ENCODE results near the gene TMEM175. TPM values are rescaled to one million over a fixed set of nuclear protein-coding genes. Genes with fewer than 3 reads are reported as not detected.

TMEM175 gene
- total RNA-seq, 3 donors from 2014 or later: 26.2 to 32.2 (median 28.2) TPM

DNA sequence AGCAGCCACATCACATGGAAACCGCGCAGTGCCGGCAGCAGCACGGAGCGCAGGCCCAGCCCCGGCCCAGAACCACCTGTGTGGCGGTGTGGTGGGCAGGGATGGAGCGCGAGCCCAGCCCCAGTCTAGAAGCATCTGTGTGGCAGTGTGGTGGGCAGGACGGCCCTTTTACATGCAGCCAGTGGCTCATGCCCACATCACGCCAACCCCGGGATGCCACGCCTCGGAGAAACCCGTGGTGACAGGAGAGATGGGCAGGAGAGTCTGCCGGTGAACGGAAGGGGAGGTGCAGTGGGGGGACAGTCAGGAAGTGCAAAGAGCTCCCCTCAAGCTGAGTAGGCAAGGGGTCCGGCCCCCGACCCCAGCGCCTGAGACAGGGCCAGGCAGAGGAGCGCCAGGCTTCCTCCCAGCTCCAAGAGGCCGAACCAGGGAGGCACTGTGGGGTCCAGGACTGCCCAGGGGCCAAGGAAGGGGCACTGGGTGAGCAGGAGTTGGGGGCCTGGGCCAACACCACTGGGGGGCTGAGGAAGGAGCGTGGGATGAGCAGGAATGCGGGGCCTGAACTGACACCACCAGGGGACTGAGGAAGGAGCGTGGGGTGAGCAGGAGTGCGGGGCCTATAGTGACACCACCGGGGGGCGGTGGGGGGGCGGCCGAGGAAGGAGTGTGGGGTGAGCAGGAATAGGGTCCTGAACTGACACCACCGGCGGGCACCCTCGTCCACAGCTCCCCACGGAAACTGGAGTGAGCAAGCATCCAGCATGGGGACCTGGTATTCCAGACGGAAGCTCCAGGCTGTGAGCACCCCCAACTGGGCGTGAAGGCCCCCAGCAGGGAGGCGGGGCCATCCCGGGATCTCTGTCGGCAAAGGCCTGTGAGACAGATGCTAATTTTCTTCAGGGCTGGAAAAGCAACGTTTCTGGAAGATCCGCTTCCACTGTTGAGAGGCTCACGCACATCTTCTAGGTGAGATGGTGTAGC is 28.9 kb upstream of the TMEM175 start:
- no peak overlapping the region for H3K4me3 ChIP-seq
- no peaks in the 10 kb centered on the region for H3K9me3 ChIP-seq
- no peak overlapping the region for H3K27ac ChIP-seq
- no peaks in the 10 kb centered on the region for H3K36me3 ChIP-seq
- no peaks in the 10 kb centered on the region for H3K4me1 ChIP-seq
- no peak for TF ChIP-seq CTCF (IDR thresholded peaks at IDR 0.05)
- no peak for TF ChIP-seq POLR2AphosphoS5 (IDR thresholded peaks at IDR 0.05)
- no peak for TF ChIP-seq POLR2A (IDR thresholded peaks at IDR 0.05)
- DNase-seq (ENCODE audit: low spot score in 2 of 2): no peak
- H3K27me3 ChIP-seq: no peaks in the 10 kb centered on the region
- intact Hi-C loops (cut with DNase I; ENCODE audit: low total_unique reads): no loop called here

GRCh38 chr4:905485-906338 is 26.5 kb upstream of the TMEM175 start:
- no peak overlapping the region for H3K4me3 ChIP-seq
- no peak overlapping the region for H3K27ac ChIP-seq
- no peak for DNase-seq (ENCODE audit: low spot score in 2 of 2)
- intact Hi-C loops (cut with DNase I; ENCODE audit: low total_unique reads): no loop called here
- H3K4me1 ChIP-seq: no peaks in the 10 kb centered on the region
- no peaks in the 10 kb centered on the region for H3K36me3 ChIP-seq
- H3K9me3 ChIP-seq: no peaks in the 10 kb centered on the region
- H3K27me3 ChIP-seq: no peaks in the 10 kb centered on the region
- TF ChIP-seq CTCF (IDR thresholded peaks at IDR 0.05) (no peak), POLR2AphosphoS5 (IDR thresholded peaks at IDR 0.05) (no peak), POLR2A (IDR thresholded peaks at IDR 0.05) (no peak)

DNA sequence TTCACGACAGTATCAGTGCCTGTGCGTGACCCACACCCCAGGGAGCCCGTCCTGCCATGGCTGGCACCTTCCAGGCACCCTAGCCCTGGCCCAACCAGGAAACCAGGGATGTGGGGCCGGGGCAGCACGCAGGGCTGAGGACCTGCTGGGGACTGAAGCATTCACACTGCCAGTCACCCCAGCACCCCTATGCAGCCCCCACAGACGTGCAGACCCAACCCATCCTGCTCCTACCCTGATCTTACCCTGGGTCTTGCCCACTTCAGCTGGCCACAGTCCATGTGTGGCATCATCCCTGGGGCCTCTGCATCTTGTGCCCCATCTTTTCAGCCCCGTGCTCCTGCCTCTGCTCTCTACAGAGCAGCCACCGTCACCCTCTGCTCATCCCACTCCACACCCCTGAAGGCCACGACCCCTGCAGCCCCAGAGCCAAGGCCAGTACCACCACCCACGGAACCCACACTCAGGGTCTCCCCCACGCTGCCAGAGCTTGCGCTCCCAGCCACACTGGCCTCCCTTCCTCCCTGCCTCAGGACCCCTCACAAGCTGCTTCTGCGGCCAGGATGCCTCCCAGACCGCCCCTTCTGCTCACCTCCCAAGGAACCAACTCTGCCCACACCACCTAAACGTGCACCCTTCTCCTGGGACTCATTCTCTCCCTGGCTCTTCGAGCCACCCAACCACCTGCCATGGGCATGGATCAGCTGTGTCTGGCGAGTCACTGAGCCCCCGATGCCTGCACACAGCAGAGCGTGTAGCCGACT is 25.7 kb upstream of the TMEM175 start:
- no peaks in the 10 kb centered on the region for H3K4me1 ChIP-seq
- DNase-seq (ENCODE audit: low spot score in 2 of 2): no peak
- H3K27ac ChIP-seq: no peak overlapping the region
- no peaks in the 10 kb centered on the region for H3K36me3 ChIP-seq
- no peak for TF ChIP-seq CTCF (IDR thresholded peaks at IDR 0.05)
- no peak for TF ChIP-seq POLR2AphosphoS5 (IDR thresholded peaks at IDR 0.05)
- TF ChIP-seq POLR2A (IDR thresholded peaks at IDR 0.05): no peak
- intact Hi-C loops (cut with DNase I; ENCODE audit: low total_unique reads): no loop called here
- H3K4me3 ChIP-seq: no peak overlapping the region
- no peaks in the 10 kb centered on the region for H3K27me3 ChIP-seq
- no peaks in the 10 kb centered on the region for H3K9me3 ChIP-seq

GRCh38 chr4:907103-907400 is 25.2 kb upstream of the TMEM175 start:
- Histone ChIP-seq H3K27me3 (no peaks in the 10 kb centered on the region), H3K4me1 (no peaks in the 10 kb centered on the region), H3K36me3 (no peaks in the 10 kb centered on the region), H3K4me3 (no peak overlapping the region), H3K9me3 (no peaks in the 10 kb centered on the region), H3K27ac (no peak overlapping the region)
- no peak for DNase-seq (ENCODE audit: low spot score in 2 of 2)
- intact Hi-C loops (cut with DNase I; ENCODE audit: low total_unique reads): no loop called here
- no peak for TF ChIP-seq CTCF (IDR thresholded peaks at IDR 0.05)
- no peak for TF ChIP-seq POLR2AphosphoS5 (IDR thresholded peaks at IDR 0.05)
- no peak for TF ChIP-seq POLR2A (IDR thresholded peaks at IDR 0.05)

All from breast epithelium (tissue), 4 donors.